ENCODE measurements around the gene ADAMTS9.

GRCh38 chr3:64495781-64496334 is 191.9 kb downstream of the ADAMTS9 start:
- no peak for TF ChIP-seq POLR2AphosphoS5 (IDR thresholded peaks at IDR 0.05; ENCODE audit: control insufficient read depth, insufficient read depth, low read depth, low read length)
- TF ChIP-seq CTCF (IDR thresholded peaks at IDR 0.05 in 2 of 3, conservative IDR thresholded peaks at IDR 0.05 in 1 of 3; ENCODE audit: insufficient read depth in 2 of 3, low read depth in 1 of 3, low read length in 3 of 3) = no peak
- no peak for TF ChIP-seq ZNF655 (CRISPR knock-in tag; IDR thresholded peaks at IDR 0.05)
- no peak for TF ChIP-seq HOMEZ (CRISPR knock-in tag; IDR thresholded peaks at IDR 0.05)
- no peak for TF ChIP-seq LCOR (CRISPR knock-in tag; IDR thresholded peaks at IDR 0.05)
- no peak for TF ChIP-seq MLX (CRISPR knock-in tag; conservative IDR thresholded peaks at IDR 0.05)

All from K562 (cell line).